Activated T-cell treated with anti-CD3 and anti-CD28 coated beads for 24 hours (primary cell): ENCODE data around the gene ALDH1L1.

Source experiments
- DNase-seq: peaks from one replicate; pipeline ENCODE4 v3.0.0-alpha.2; 2020; ENCODE audit warnings: low read depth

The ALDH1L1 gene

DNA sequence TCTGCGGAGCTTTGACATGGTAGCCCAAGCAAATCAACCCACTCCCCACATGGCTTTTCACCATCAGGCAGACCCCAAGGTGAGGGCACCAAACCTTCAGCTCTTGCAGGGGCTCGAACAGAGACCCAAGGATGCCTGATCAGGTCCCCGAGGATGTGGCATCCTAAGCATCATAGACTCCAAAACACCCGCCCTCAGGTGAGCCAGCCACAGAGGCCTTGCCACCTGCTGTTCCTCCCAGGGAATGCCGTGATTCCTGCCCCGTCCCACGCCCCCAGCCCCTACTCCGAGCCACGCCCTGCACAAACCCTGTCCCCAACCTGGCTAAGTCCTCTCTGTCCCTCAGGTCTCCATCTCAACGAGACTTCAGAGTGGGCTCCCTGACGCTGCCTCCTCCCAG is 61.8 kb downstream of the ALDH1L1 start:
- no peak for DNase-seq

- no peak for DNase-seq
These were observed 62.6 kb downstream of the ALDH1L1 start for GRCh38 chr3:126117786-126118185.

- DNase-seq, result no peak
These were observed 63.2 kb downstream of the ALDH1L1 start for GRCh38 chr3:126117212-126117611.

DNA sequence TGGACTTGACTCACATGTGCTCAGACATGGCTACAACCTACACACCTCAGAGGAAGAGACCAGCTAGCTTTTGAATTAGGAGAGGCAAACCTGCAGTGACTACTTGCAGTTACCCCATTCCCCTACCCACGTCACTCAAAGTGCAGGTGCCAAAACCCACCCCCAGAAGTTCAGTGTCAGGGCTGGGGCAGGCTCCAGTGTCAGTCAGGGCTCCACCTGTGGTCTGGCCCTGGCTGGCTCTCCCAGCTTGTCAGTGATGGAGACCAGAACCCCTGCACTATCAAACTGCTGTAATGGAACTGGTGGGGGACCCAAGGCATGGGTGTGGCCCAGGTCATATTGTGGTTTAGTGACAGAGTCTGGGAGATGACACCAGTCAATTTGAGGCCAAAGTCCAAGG is 63.9 kb downstream of the ALDH1L1 start:
- no peak for DNase-seq

DNA sequence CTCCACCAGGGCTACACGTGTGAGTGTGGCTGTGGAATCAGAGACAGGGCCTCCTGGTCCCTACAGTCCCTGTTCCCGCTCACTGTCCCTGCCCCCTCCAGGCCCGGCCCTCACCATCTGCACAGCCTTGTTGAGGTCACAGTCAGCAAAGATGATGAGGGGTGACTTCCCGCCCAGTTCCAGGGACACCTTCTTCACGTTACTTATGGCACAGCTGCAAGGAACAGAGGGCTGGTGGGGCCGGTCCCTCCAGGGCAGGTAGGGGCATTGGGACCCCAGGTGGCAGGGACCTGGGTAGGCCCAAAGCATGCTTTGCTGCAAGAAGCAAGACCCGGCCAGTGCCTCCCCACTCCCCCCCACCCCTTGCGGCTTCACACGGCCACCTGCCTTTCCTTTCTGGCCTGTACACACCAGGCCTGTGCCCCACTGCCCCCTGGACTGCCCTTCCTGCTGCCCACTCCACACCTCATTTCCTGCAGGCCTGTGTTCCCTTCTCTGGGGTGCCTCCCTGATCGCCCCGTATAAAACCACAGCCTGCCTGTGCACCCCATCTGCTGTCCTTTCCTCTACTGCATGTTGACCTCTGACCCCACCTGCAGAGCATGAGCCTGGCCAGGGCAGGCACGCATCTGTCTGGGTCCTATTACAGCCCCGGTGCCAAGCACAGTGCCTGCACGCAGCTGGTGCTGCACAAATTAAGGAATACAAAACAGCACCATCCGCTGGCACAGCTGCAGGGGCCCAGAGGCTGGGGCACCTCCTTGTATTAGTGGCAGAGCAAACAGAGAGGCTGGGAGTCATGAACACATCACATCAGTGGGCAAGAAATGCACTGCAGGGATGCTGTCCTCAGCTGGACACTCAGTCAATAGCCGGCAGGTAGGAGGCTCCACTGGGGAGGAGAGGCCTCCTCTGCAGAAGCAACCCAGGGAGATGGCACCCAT is 65.7 kb downstream of the ALDH1L1 start:
- no peak for DNase-seq

GRCh38 chr3:126113733-126114442 is 66.5 kb downstream of the ALDH1L1 start:
- DNase-seq, result no peak

DNA sequence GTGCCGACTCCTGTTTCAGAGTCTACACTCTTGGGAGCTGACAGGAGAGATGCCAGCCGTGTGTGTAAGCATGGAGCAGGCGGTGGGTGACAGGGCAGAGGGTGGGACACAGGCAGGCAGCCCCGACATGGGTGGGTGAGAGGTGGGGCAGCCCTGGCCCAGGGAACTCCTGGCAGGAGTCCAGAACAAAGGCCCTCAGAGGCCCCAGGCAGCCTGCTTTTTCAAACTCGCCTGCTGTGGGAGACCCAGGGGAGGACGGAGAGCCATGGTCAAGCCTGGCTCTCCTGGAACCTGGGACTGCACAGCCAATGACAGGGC is 67.2 kb downstream of the ALDH1L1 start:
- no peak for DNase-seq

DNA sequence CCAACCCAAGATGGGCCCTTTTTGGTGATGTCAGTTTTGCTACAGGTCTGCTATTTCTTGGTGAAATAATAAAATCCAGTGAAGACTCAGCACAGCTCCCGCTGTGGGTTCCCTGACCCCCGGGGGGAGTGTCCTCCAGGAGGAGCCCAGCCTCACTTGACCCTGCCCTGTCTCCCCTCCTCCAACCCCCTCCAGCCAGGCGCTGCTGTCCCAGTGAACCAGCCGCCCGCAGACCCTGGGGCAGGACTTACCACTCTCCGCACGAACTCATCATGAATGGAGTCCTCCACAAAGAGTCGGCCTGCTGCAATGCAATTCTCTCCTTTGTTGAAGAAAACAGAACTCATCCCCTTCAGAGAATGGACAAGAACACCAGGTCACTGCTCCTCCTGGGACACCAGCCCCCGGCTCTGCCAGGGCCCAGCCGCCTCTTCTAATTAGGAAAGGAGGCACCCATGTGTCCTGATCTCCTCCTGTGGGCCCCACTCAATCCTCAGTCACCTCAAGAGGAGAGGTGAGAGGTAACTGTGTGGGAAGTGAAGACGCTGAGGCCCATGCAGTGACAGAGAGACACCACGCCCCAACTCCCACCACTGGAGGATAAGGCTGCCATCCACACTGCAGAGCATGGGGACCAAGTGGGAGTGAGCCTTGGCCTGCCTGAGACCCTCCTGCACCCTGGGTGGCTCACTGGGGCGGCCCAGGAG is 67.7 kb downstream of the ALDH1L1 start:
- no peak for DNase-seq

DNA sequence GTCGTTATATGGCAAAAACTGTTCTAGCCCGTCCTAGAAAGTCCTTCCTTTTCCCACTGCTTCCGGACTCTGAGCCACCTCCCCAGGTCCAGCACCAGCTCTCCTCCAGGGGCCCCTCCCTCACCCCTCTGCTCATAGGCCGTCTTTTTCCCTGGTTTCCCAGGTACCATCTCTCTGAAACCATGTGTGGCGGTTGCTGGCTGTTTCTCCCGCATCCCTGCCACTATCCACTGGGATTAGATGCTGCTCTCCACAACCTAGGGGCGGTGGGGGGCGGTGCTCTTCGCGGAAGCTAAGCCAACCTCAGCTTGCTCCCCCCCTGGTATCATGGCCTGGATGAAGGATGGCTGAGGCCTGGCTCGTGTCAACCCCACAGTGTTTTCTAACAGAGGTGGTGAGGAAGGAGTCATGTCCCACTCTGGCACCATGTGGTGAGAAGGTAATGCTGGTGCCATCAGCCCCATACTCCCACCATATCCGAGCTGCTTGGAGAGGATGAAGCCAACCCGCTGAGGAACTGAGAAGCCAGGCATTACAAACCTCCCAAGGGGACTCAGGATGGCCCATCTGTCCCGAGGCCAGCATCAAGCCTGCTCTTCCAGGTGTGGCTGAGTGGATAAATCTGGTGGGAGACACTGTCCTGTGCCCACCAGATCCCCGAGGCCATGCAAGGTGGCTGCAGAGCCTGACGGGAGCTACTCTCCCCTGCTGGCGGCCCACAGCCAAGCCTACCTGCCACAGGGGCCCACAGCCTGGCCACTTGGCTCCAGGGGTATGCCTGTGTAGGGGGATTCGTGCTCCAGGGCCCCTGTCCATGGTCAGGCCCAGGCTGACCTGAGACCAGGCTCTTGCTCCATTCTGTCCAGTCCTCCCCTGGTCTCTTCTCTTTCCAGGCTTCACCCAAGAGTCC is 68.6 kb downstream of the ALDH1L1 start:
- no peak for DNase-seq

DNA sequence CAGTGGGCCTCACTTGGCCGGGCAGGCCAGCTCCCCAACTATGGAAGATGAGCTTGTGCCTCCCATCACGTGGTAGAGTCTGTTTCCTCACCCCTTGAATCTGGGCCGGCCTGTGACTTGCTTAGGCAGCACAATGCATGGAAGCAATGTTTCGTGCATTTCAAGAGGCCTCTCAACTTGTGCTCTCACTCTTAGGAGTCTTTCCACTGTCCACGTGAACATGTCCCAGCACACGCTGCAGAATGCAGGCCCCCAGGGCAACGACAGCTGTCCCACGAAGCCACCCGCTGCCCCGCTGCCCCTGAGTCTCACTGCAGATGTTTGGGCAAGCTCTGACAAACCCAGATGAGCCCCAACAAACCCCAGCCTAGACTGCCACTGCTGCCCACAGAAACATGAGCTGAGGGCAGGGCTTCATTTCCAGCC is 69.2 kb downstream of the ALDH1L1 start:
- DNase-seq, result no peak

- DNase-seq, result no peak
These were observed 69.8 kb downstream of the ALDH1L1 start for GRCh38 chr3:126110431-126111125.

DNA sequence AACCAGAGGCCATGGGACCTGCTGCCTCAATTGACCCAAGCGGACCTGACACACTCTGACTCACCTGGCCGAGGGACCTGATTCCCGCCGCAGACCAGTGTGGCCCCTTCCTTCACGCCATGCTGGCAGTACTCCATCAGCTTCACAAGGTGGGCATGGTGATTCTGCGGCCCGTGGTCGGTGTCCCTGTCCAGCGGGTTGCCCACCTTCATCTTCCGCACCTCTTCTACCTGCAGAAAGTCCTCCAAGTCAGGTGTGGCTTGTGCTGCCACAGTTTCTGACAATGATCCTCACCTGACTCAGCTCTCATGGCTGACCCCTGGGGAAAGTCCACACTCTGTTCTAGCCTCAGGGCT is 70.5 kb downstream of the ALDH1L1 start:
- DNase-seq, result no peak

GRCh38 chr3:126109146-126109879 is 71.1 kb downstream of the ALDH1L1 start:
- no peak for DNase-seq

- DNase-seq, result no peak
These were observed 71.7 kb downstream of the ALDH1L1 start for GRCh38 chr3:126108676-126109050.

GRCh38 chr3:126107957-126108675 is 72.3 kb downstream of the ALDH1L1 start:
- no peak for DNase-seq

GRCh38 chr3:126107203-126107939 is 73.0 kb downstream of the ALDH1L1 start:
- no peak for DNase-seq

DNA sequence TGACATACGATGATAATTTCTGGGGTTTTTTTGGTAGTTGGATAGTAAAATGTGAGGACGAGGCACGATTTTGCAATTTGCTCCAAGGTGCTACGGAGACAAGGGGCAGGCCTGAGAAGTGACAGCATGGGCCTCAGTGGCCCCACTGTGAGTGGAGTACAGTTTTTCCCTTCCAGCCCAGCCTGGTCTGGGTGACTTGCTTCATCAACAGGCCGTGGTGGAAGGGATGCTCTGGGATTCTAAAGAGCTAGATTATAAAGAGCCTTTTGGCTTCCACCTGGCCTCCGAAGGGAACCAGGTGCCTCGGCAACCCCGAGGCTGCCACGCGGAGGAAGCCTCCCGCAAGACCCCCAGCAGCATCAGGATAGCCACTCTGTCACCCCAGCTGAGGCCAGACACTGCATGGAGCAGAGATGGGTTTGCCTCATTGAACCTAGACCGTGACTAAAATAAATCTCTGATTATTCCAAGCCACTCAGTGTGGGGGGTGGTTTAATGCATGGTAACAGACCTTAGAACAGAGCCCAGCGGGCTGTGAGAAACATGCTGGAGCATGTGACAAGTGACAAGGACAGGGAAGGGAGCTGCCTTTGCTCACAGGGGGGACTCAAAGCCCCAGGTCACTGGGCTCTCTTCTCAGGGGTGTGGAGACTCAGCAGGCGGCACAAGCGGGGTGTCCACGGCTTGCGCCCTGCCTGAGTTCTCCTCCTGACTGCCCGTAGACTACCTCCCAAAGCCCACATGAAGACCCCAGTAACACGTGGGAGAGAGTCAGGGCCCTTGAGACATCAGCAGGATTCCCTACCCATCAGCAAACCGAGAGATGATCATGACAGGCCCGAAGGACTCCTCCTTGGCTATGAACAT is 73.8 kb downstream of the ALDH1L1 start:
- DNase-seq, result no peak

DNA sequence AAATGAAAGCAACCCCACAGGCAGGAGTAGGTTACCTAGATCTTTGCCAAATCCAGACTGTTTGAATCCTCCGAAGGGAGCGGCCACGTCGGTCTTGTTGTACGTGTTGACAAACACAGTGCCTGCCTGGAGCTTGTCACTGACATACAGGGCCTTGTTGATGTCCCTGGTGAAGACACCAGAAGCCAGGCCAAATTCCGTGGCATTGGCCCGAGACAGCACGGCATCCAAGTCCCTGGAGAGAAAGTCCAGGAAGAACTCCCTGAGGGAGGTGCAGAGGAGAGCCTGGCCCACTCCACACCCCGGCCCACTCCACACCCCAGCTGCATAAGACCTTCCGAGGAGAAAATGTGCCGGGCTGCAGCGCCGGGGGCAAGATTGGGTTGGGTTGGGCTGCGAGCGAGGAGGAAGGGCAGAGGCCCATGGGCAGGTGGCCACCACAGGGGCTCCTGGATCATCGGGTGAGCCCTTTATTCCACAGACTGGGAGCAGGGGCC is 74.6 kb downstream of the ALDH1L1 start:
- no peak for DNase-seq
